ENCODE data around the gene PKN1. TPM values are rescaled to one million over a fixed set of nuclear protein-coding genes. Genes with fewer than 3 reads are reported as not detected.

PKN1 gene
- total and polyA plus RNA-seq, 10 of the 15 experiments (the other 5 are each of a cell fraction or from before 2014, with no cell fraction given), result 1.0 to 189 (median 52.7) TPM

DNA sequence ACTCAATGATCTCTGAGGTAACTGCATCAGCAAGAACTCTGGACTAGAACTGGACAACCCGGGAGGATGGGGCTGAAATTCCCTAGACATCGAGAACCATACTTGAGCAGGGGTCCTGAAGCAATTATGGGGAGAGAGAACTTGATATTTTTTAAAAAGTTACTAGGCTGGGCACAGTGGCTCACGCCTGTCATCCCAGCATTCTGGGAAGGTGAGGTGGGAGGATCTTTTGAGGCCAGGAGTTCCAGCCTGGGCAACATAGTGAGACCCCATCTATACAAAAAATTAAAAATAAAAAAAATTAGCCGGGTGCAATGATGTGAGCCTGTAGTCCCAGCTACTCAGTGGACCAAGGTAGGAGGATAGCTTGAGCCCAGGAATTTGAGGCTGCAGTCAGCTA is 87.4 kb downstream of the PKN1 start (continued):
- TF ChIP-seq, protein P1, sequence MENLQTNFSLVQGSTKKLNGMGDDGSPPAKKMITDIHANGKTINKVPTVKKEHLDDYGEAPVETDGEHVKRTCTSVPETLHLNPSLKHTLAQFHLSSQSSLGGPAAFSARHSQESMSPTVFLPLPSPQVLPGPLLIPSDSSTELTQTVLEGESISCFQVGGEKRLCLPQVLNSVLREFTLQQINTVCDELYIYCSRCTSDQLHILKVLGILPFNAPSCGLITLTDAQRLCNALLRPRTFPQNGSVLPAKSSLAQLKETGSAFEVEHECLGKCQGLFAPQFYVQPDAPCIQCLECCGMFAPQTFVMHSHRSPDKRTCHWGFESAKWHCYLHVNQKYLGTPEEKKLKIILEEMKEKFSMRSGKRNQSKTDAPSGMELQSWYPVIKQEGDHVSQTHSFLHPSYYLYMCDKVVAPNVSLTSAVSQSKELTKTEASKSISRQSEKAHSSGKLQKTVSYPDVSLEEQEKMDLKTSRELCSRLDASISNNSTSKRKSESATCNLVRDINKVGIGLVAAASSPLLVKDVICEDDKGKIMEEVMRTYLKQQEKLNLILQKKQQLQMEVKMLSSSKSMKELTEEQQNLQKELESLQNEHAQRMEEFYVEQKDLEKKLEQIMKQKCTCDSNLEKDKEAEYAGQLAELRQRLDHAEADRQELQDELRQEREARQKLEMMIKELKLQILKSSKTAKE (IDR thresholded peaks at IDR 0.05; ENCODE audit: low read depth, poor library complexity, severe bottlenecking), result no peak
- no peak for TF ChIP-seq HDAC2 (IDR thresholded peaks at IDR 0.05)
- no peak for TF ChIP-seq TARDBP (IDR thresholded peaks at IDR 0.05; ENCODE audit: borderline replicate concordance)
- TF ChIP-seq FOXK2 (IDR thresholded peaks at IDR 0.05), result no peak
- no peak for TF ChIP-seq FOS (IDR thresholded peaks at IDR 0.05; ENCODE audit: borderline replicate concordance, extremely low read depth, insufficient read length)
- TF ChIP-seq, protein P2, sequence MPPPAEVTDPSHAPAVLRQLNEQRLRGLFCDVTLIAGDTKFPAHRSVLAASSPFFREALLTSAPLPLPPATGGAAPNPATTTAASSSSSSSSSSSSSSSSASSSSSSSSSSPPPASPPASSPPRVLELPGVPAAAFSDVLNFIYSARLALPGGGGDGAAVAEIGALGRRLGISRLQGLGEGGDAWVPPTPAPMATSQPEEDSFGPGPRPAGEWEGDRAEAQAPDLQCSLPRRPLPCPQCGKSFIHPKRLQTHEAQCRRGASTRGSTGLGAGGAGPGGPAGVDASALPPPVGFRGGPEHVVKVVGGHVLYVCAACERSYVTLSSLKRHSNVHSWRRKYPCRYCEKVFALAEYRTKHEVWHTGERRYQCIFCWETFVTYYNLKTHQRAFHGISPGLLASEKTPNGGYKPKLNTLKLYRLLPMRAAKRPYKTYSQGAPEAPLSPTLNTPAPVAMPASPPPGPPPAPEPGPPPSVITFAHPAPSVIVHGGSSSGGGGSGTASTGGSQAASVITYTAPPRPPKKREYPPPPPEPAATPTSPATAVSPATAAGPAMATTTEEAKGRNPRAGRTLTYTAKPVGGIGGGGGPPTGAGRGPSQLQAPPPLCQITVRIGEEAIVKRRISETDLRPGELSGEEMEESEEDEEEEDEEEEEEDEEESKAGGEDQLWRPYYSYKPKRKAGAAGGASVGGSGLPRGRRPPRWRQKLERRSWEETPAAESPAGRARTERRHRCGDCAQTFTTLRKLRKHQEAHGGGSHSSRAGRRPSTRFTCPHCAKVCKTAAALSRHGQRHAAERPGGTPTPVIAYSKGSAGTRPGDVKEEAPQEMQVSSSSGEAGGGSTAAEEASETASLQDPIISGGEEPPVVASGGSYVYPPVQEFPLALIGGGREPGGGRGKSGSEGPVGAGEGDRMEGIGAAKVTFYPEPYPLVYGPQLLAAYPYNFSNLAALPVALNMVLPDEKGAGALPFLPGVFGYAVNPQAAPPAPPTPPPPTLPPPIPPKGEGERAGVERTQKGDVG (CRISPR knock-in tag; IDR thresholded peaks at IDR 0.05), result no peak
- TF ChIP-seq BCL11A (IDR thresholded peaks at IDR 0.05; ENCODE audit: low read depth, low read length), result no peak
- TF ChIP-seq, protein P3, sequence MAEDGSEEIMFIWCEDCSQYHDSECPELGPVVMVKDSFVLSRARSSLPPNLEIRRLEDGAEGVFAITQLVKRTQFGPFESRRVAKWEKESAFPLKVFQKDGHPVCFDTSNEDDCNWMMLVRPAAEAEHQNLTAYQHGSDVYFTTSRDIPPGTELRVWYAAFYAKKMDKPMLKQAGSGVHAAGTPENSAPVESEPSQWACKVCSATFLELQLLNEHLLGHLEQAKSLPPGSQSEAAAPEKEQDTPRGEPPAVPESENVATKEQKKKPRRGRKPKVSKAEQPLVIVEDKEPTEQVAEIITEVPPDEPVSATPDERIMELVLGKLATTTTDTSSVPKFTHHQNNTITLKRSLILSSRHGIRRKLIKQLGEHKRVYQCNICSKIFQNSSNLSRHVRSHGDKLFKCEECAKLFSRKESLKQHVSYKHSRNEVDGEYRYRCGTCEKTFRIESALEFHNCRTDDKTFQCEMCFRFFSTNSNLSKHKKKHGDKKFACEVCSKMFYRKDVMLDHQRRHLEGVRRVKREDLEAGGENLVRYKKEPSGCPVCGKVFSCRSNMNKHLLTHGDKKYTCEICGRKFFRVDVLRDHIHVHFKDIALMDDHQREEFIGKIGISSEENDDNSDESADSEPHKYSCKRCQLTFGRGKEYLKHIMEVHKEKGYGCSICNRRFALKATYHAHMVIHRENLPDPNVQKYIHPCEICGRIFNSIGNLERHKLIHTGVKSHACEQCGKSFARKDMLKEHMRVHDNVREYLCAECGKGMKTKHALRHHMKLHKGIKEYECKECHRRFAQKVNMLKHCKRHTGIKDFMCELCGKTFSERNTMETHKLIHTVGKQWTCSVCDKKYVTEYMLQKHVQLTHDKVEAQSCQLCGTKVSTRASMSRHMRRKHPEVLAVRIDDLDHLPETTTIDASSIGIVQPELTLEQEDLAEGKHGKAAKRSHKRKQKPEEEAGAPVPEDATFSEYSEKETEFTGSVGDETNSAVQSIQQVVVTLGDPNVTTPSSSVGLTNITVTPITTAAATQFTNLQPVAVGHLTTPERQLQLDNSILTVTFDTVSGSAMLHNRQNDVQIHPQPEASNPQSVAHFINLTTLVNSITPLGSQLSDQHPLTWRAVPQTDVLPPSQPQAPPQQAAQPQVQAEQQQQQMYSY (CRISPR knock-in tag; IDR thresholded peaks at IDR 0.05), result no peak
- no peak for TF ChIP-seq EED (IDR thresholded peaks at IDR 0.05; ENCODE audit: low read depth)
- TF ChIP-seq ATF2 (IDR thresholded peaks at IDR 0.05; ENCODE audit: low read length), result no peak
- no peak for TF ChIP-seq ZZZ3 (IDR thresholded peaks at IDR 0.05; ENCODE audit: control insufficient read depth, insufficient read length, low read depth)

Small RNA genes within 50 kb of the gene (small RNA-seq; reads per million reads assigned to genes)
- not detected for gene SNRPGP15

Other genes starting within 250 kb of the PKN1 start
Only the 7 nearest of the 10 such genes appear.
- gene ADGRE5, start 51.9 kb upstream of the PKN1 start, total RNA-seq (2014; rRNA removed), result 75.3 and 81.7 TPM in 2 replicates
- 20.7 and 23.9 TPM in 2 replicates for gene ADGRE5, start 51.9 kb upstream of the PKN1 start, total RNA-seq (2014; rRNA removed; fragmentation: Illumina TruSeq; extraction: Trizol)
- gene ADGRE5, start 51.9 kb upstream of the PKN1 start, total RNA-seq (2021), result 103 and 111 TPM in 2 replicates
- gene ADGRE5, start 51.9 kb upstream of the PKN1 start, polyA plus RNA-seq (2011; rRNA removed), result 19.1 and 31.8 TPM in 2 replicates
- gene ADGRE5, start 51.9 kb upstream of the PKN1 start, polyA plus RNA-seq (2014; fragmentation: Illumina TruSeq; extraction: Trizol), result 31.0 and 48.2 TPM in 2 replicates
- 1 to 10 TPM; 4.0 to 4.5 TPM for gene ADGRE5, start 51.9 kb upstream of the PKN1 start, polyA plus RNA-seq (2014; fragmentation: Nextera tagmentation; extraction: Ambion mirVana)
- gene ADGRE5, start 51.9 kb upstream of the PKN1 start, polyA plus RNA-seq (2014; rRNA removed), result 59.7 and 67.2 TPM in 2 replicates
- gene ADGRE5, start 51.9 kb upstream of the PKN1 start, polyA plus RNA-seq (2016; fragmentation: Nextera tagmentation; extraction: Ambion mirVana), result 10 to 100 TPM; 66.3 to 71.8 TPM
- 248 and 280 TPM in 2 replicates for gene DDX39A, start 14.0 kb upstream of the PKN1 start, total RNA-seq (2014; rRNA removed)
- 109 and 116 TPM in 2 replicates for gene DDX39A, start 14.0 kb upstream of the PKN1 start, total RNA-seq (2014; rRNA removed; fragmentation: Illumina TruSeq; extraction: Trizol)
- 218 and 236 TPM in 2 replicates for gene DDX39A, start 14.0 kb upstream of the PKN1 start, total RNA-seq (2021)
- 56.8 and 134 TPM in 2 replicates for gene DDX39A, start 14.0 kb upstream of the PKN1 start, polyA plus RNA-seq (2011; rRNA removed)
- gene DDX39A, start 14.0 kb upstream of the PKN1 start, polyA plus RNA-seq (2014; fragmentation: Illumina TruSeq; extraction: Trizol), result 40.7 and 113 TPM in 2 replicates
- gene DDX39A, start 14.0 kb upstream of the PKN1 start, polyA plus RNA-seq (2014; fragmentation: Nextera tagmentation; extraction: Ambion mirVana), result 100 to 1,000 TPM; 168 to 212 TPM
- gene DDX39A, start 14.0 kb upstream of the PKN1 start, polyA plus RNA-seq (2014; rRNA removed), result 249 and 298 TPM in 2 replicates
- gene DDX39A, start 14.0 kb upstream of the PKN1 start, polyA plus RNA-seq (2016; fragmentation: Nextera tagmentation; extraction: Ambion mirVana), result 100 to 1,000 TPM; 356 to 378 TPM
- gene PTGER1, start 42.0 kb downstream of the PKN1 start, total RNA-seq (2014; rRNA removed), result not detected in 2 replicates
- not detected in 2 replicates for gene PTGER1, start 42.0 kb downstream of the PKN1 start, total RNA-seq (2014; rRNA removed; fragmentation: Illumina TruSeq; extraction: Trizol)
- not detected in 2 replicates for gene PTGER1, start 42.0 kb downstream of the PKN1 start, total RNA-seq (2021)
- not detected in 2 replicates for gene PTGER1, start 42.0 kb downstream of the PKN1 start, polyA plus RNA-seq (2011; rRNA removed)
- not detected in 2 replicates for gene PTGER1, start 42.0 kb downstream of the PKN1 start, polyA plus RNA-seq (2014; fragmentation: Illumina TruSeq; extraction: Trizol)
- not detected for gene PTGER1, start 42.0 kb downstream of the PKN1 start, polyA plus RNA-seq (2014; fragmentation: Nextera tagmentation; extraction: Ambion mirVana)
- gene PTGER1, start 42.0 kb downstream of the PKN1 start, polyA plus RNA-seq (2014; rRNA removed), result not detected in 2 replicates
- gene PTGER1, start 42.0 kb downstream of the PKN1 start, polyA plus RNA-seq (2016; fragmentation: Nextera tagmentation; extraction: Ambion mirVana), result not detected
- 23.4 and 24.1 TPM in 2 replicates for gene GIPC1, start 62.8 kb downstream of the PKN1 start, total RNA-seq (2014; rRNA removed)
- 7.0 and 11.3 TPM in 2 replicates for gene GIPC1, start 62.8 kb downstream of the PKN1 start, total RNA-seq (2014; rRNA removed; fragmentation: Illumina TruSeq; extraction: Trizol)
- gene GIPC1, start 62.8 kb downstream of the PKN1 start, total RNA-seq (2021), result 19.9 and 21.2 TPM in 2 replicates
- gene GIPC1, start 62.8 kb downstream of the PKN1 start, polyA plus RNA-seq (2011; rRNA removed), result 6.4 and 11.2 TPM in 2 replicates
- 1.0 and 5.0 TPM in 2 replicates for gene GIPC1, start 62.8 kb downstream of the PKN1 start, polyA plus RNA-seq (2014; fragmentation: Illumina TruSeq; extraction: Trizol)
- 1 to 10 TPM in 1 of 2 experiments, under 1 TPM in 1; 0.47 to 1.0 TPM for gene GIPC1, start 62.8 kb downstream of the PKN1 start, polyA plus RNA-seq (2014; fragmentation: Nextera tagmentation; extraction: Ambion mirVana)
- 21.4 and 24.1 TPM in 2 replicates for gene GIPC1, start 62.8 kb downstream of the PKN1 start, polyA plus RNA-seq (2014; rRNA removed)
- gene GIPC1, start 62.8 kb downstream of the PKN1 start, polyA plus RNA-seq (2016; fragmentation: Nextera tagmentation; extraction: Ambion mirVana), result 10 to 100 TPM; 15.9 to 18.0 TPM
- 27.2 and 27.9 TPM in 2 replicates for gene DNAJB1, start 85.1 kb downstream of the PKN1 start, total RNA-seq (2014; rRNA removed)
- 24.7 and 26.3 TPM in 2 replicates for gene DNAJB1, start 85.1 kb downstream of the PKN1 start, total RNA-seq (2014; rRNA removed; fragmentation: Illumina TruSeq; extraction: Trizol)
- 39.4 and 40.8 TPM in 2 replicates for gene DNAJB1, start 85.1 kb downstream of the PKN1 start, total RNA-seq (2021)
- 36.8 and 45.7 TPM in 2 replicates for gene DNAJB1, start 85.1 kb downstream of the PKN1 start, polyA plus RNA-seq (2011; rRNA removed)
- gene DNAJB1, start 85.1 kb downstream of the PKN1 start, polyA plus RNA-seq (2014; fragmentation: Illumina TruSeq; extraction: Trizol), result 34.9 and 38.0 TPM in 2 replicates
- 1 to 10 TPM; 4.8 to 8.3 TPM for gene DNAJB1, start 85.1 kb downstream of the PKN1 start, polyA plus RNA-seq (2014; fragmentation: Nextera tagmentation; extraction: Ambion mirVana)
- gene DNAJB1, start 85.1 kb downstream of the PKN1 start, polyA plus RNA-seq (2014; rRNA removed), result 31.6 and 31.9 TPM in 2 replicates
- 10 to 100 TPM; 62.3 to 65.8 TPM for gene DNAJB1, start 85.1 kb downstream of the PKN1 start, polyA plus RNA-seq (2016; fragmentation: Nextera tagmentation; extraction: Ambion mirVana)
- gene TECR, start 96.3 kb downstream of the PKN1 start, total RNA-seq (2014; rRNA removed), result 54.0 and 70.3 TPM in 2 replicates
- gene TECR, start 96.3 kb downstream of the PKN1 start, total RNA-seq (2014; rRNA removed; fragmentation: Illumina TruSeq; extraction: Trizol), result 36.3 TPM in 2 replicates
- 86.1 and 92.0 TPM in 2 replicates for gene TECR, start 96.3 kb downstream of the PKN1 start, total RNA-seq (2021)
- 12.0 and 37.4 TPM in 2 replicates for gene TECR, start 96.3 kb downstream of the PKN1 start, polyA plus RNA-seq (2011; rRNA removed)
- gene TECR, start 96.3 kb downstream of the PKN1 start, polyA plus RNA-seq (2014; fragmentation: Illumina TruSeq; extraction: Trizol), result 27.2 and 65.9 TPM in 2 replicates
- gene TECR, start 96.3 kb downstream of the PKN1 start, polyA plus RNA-seq (2014; fragmentation: Nextera tagmentation; extraction: Ambion mirVana), result 10 to 100 TPM in 1 of 2 experiments, 1 to 10 TPM in 1; 9.6 to 23.9 TPM
- 62.5 and 83.3 TPM in 2 replicates for gene TECR, start 96.3 kb downstream of the PKN1 start, polyA plus RNA-seq (2014; rRNA removed)
- 100 to 1,000 TPM; 148 to 157 TPM for gene TECR, start 96.3 kb downstream of the PKN1 start, polyA plus RNA-seq (2016; fragmentation: Nextera tagmentation; extraction: Ambion mirVana)
- gene NDUFB7, start 138.8 kb downstream of the PKN1 start, total RNA-seq (2014; rRNA removed), result 366 and 434 TPM in 2 replicates
- gene NDUFB7, start 138.8 kb downstream of the PKN1 start, total RNA-seq (2014; rRNA removed; fragmentation: Illumina TruSeq; extraction: Trizol), result 76.1 and 95.5 TPM in 2 replicates
- 220 and 223 TPM in 2 replicates for gene NDUFB7, start 138.8 kb downstream of the PKN1 start, total RNA-seq (2021)
- 36.6 and 145 TPM in 2 replicates for gene NDUFB7, start 138.8 kb downstream of the PKN1 start, polyA plus RNA-seq (2011; rRNA removed)
- gene NDUFB7, start 138.8 kb downstream of the PKN1 start, polyA plus RNA-seq (2014; fragmentation: Illumina TruSeq; extraction: Trizol), result 1.2 and 20.2 TPM in 2 replicates
- 10 to 100 TPM; 14.6 to 72.4 TPM for gene NDUFB7, start 138.8 kb downstream of the PKN1 start, polyA plus RNA-seq (2014; fragmentation: Nextera tagmentation; extraction: Ambion mirVana)
- gene NDUFB7, start 138.8 kb downstream of the PKN1 start, polyA plus RNA-seq (2014; rRNA removed), result 480 and 530 TPM in 2 replicates
- gene NDUFB7, start 138.8 kb downstream of the PKN1 start, polyA plus RNA-seq (2016; fragmentation: Nextera tagmentation; extraction: Ambion mirVana), result 100 to 1,000 TPM; 415 to 425 TPM

Data from GM12878 (cell line).